ENCODE measurements around the gene DNAH10. TPM values are rescaled to one million over a fixed set of nuclear protein-coding genes. Genes with fewer than 3 reads are reported as not detected.

Gene DNAH10
- total RNA-seq, 1 experiment from 2014 or later: 0.17 TPM

GRCh38 chr12:123966596-123966995 lies 204.5 kb downstream of the DNAH10 start:
- Mint-ChIP-seq H3K27ac (no peak overlapping the region), H3K9me3 (no peaks in the 10 kb centered on the region), H3K36me3 (ENCODE audit: insufficient read depth in 1 of 3, low read depth in 3 of 3) (no peaks in the 10 kb centered on the region; a peak in 2 of 7 replicates), H3K4me1 (peaks cover 2 to 3% of the 10 kb centered on the region in 2 experiments; a peak in 2 of 4 replicates), H3K27me3 (ENCODE audit: low read depth) (peaks cover 100% of the 10 kb centered on the region), H3K4me3 (no peak overlapping the region)
- Histone ChIP-seq H2AK5ac (ENCODE audit: insufficient read length, low read length) (no peak overlapping the region), H2BK20ac (ENCODE audit: low read depth, low read length, poor library complexity, severe bottlenecking) (no peak overlapping the region), H3K14ac (ENCODE audit: insufficient read depth, low read length) (no peak overlapping the region), H3K23me2 (ENCODE audit: insufficient read length, low read depth, low read length, poor library complexity, severe bottlenecking) (no peaks in the 10 kb centered on the region), H3K23ac (ENCODE audit: insufficient read length, low read depth, low read length) (no peak overlapping the region), H4K8ac (replicated peaks; ENCODE audit: insufficient read length, low read depth, low read length) (no peak overlapping the region), H2AFZ (ENCODE audit: low read length) (no peak overlapping the region), H4K91ac (ENCODE audit: insufficient read length, low read depth, low read length) (no peak overlapping the region), H2BK15ac (ENCODE audit: low read depth, low read length) (no peak overlapping the region), H3K4me1 (ENCODE audit: insufficient read depth, low read length) (no peaks in the 10 kb centered on the region), H3K4me2 (ENCODE audit: insufficient read depth, insufficient read length, low read length) (no peak overlapping the region), H3K18ac (ENCODE audit: insufficient read length, low read depth, low read length) (no peak overlapping the region), H4K5ac (ENCODE audit: insufficient read length, low read depth, low read length) (no peak overlapping the region), H2BK12ac (ENCODE audit: insufficient read length, low read depth, low read length) (no peak overlapping the region), H3K79me2 (ENCODE audit: insufficient read depth, low read length) (no peaks in the 10 kb centered on the region), H2BK120ac (ENCODE audit: low read depth, low read length, poor library complexity, severe bottlenecking) (no peak overlapping the region), H3K4ac (ENCODE audit: low read depth, low read length) (no peak overlapping the region), H3K9me3 (ENCODE audit: control insufficient read depth, low read depth, low read length) (no peaks in the 10 kb centered on the region), H3T11ph (ENCODE audit: low read length) (no peak overlapping the region), H2BK5ac (ENCODE audit: insufficient read length, low read length) (no peak overlapping the region), H3K79me1 (ENCODE audit: insufficient read depth, low read depth, low read length, poor library complexity, severe bottlenecking) (no peaks in the 10 kb centered on the region), H3K27me3 (ENCODE audit: insufficient read depth, low read length) (peaks cover 80% of the 10 kb centered on the region), H3K27ac (ENCODE audit: insufficient read length, low read depth, low read length) (no peak overlapping the region), H3K9ac (ENCODE audit: extremely low read depth, insufficient read length, low read length) (no peak overlapping the region), H4K20me1 (ENCODE audit: control insufficient read depth, insufficient read depth, insufficient read length) (no peaks in the 10 kb centered on the region), H3K56ac (ENCODE audit: insufficient read length, low read depth, low read length) (no peak overlapping the region)
- no peak for DNase-seq
- no CpG with 5 or more reads among the region's 3 CpGs for WGBS (ENCODE audit: extremely low coverage, insufficient read length, low lambda C conversion rate)
- no peak for TF ChIP-seq CTCF (conservative IDR thresholded peaks at IDR 0.05)

All from H9 (cell line).